A549 treated with Mapracorat at 1 μM for 4 hours (cell line): ENCODE data around the gene PSMD13. TPM values are rescaled to one million over a fixed set of nuclear protein-coding genes. Genes with fewer than 3 reads are reported as not detected.

Experiments used
- total RNA-seq: library from RNA; stranded (reverse); fragments of 200-300 nt; extraction: Qiagen RNA extraction; gene quantifications from 5 replicates; pipeline ENCODE4 v1.2.3, GENCODE V29; 2022

PSMD13 gene
- 166 to 190 TPM (median 177 TPM) in 5 replicates for total RNA-seq

GRCh38 chr11:236774-237767 lies at the start of gene PSMD13:
Gene PSMD13 (plus strand): TSS chr11:236976. CDS start chr11:237050, 74 bp downstream.

GRCh38 chr11:192674-193128 lies 44.1 kb upstream of the PSMD13 start, which contains the start of gene SCGB1C1:
Gene SCGB1C1 (plus strand): TSS chr11:193078. CDS start chr11:193100, 22 bp downstream.

GRCh38 chr11:207208-207862 lies 29.4 kb upstream of the PSMD13 start, which contains the start of the genes BET1L and RIC8A:
Gene BET1L (minus strand): TSS chr11:207399. CDS start chr11:207321, 78 bp downstream.
Gene RIC8A (plus strand): TSS chr11:207708. CDS start chr11:208855, 1,147 bp downstream.

GRCh38 chr11:235997-236773 lies 591 bp upstream of the PSMD13 start, which contains the start of gene SIRT3:
Gene SIRT3 (minus strand): TSS chr11:236342. CDS start chr11:236328, 14 bp downstream.

GRCh38 chr11:278001-278951 lies 41.5 kb downstream of the PSMD13 start, which contains the start of gene NLRP6:
Gene NLRP6 (plus strand): TSS chr11:278407. CDS start chr11:278570, 163 bp downstream.

GRCh38 chr11:288478-289397 lies 52.0 kb downstream of the PSMD13 start, which contains the start of gene PGGHG:
Gene PGGHG (plus strand): TSS chr11:289126. CDS start chr11:289817, 691 bp downstream.

GRCh38 chr11:299081-299891 lies 62.5 kb downstream of the PSMD13 start, which contains the start of gene IFITM5:
Gene IFITM5 (minus strand): TSS chr11:299526. CDS start chr11:299490, 36 bp downstream.

Other genes starting within 250 kb of the PSMD13 start
- gene SCGB1C1, start 43.9 kb upstream of the PSMD13 start, total RNA-seq = not detected in 5 replicates
- 37.3 to 46.4 TPM (median 44.1 TPM) in 5 replicates for gene BET1L, start 29.6 kb upstream of the PSMD13 start, total RNA-seq
- 117 to 140 TPM (median 122 TPM) in 5 replicates for gene RIC8A, start 29.3 kb upstream of the PSMD13 start, total RNA-seq
- 18.1 to 24.4 TPM (median 19.8 TPM) in 5 replicates for gene SIRT3, start 634 bp upstream of the PSMD13 start, total RNA-seq
- gene NLRP6, start 41.4 kb downstream of the PSMD13 start, total RNA-seq = not detected in 5 replicates
- 6.8 to 14.5 TPM (median 11.5 TPM) in 5 replicates for gene PGGHG, start 52.1 kb downstream of the PSMD13 start, total RNA-seq
- not detected in 5 replicates for gene IFITM5, start 62.5 kb downstream of the PSMD13 start, total RNA-seq
- gene IFITM2, start 70.8 kb downstream of the PSMD13 start, total RNA-seq = 57.0 to 66.9 TPM (median 63.2 TPM) in 5 replicates
- gene IFITM1, start 77.1 kb downstream of the PSMD13 start, total RNA-seq = 0.36 to 0.80 TPM (median 0.52 TPM) in 5 replicates
- gene IFITM3, start 83.9 kb downstream of the PSMD13 start, total RNA-seq = 23.0 to 37.6 TPM (median 29.5 TPM) in 5 replicates
- 11.8 to 23.3 TPM (median 18.8 TPM) in 5 replicates for gene B4GALNT4, start 132.5 kb downstream of the PSMD13 start, total RNA-seq
- 24.1 to 42.6 TPM (median 38.1 TPM) in 5 replicates for gene PKP3, start 157.2 kb downstream of the PSMD13 start, total RNA-seq
- 62.5 to 93.9 TPM (median 85.8 TPM) in 5 replicates for gene SIGIRR, start 178.0 kb downstream of the PSMD13 start, total RNA-seq
- 0.64 to 1.3 TPM (median 0.88 TPM) in 5 replicates for gene ANO9, start 205.0 kb downstream of the PSMD13 start, total RNA-seq
- 33.8 to 48.0 TPM (median 43.2 TPM) in 5 replicates for gene PTDSS2, start 213.3 kb downstream of the PSMD13 start, total RNA-seq